Measurements from ENCODE around the gene OPCML.

OPCML gene

DNA sequence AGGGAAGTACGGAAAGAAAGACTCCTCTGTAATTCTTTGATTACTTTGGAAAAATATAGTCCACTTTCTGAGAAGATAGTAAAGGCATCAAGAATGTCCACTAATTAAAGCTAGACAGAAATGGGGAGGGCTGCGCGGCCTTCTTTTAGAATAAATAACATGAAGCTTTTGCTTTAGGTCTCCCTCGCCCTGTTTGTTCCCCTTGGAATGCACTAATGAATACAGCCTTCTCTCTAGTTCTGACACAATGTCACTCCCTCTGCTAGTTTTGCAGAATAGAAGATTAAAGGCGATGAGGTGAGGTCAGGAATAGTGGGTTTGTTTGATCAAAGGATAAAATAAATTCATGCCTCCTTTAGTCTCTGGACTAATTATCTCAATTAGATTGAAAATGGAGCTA lies 543.9 kb downstream of the OPCML start:
- no peak overlapping the region for H3K4me3 Mint-ChIP-seq
- no peak overlapping the region for H3K27ac Mint-ChIP-seq
- H3K36me3 Mint-ChIP-seq (ENCODE audit: low read depth), result no peaks in the 10 kb centered on the region
- no peak for DNase-seq
- H3K4me1 Mint-ChIP-seq (ENCODE audit: low read depth), result no peaks in the 10 kb centered on the region
- peaks cover 8% of the 10 kb centered on the region for H3K27me3 Mint-ChIP-seq
- H3K9me3 Mint-ChIP-seq, result no peaks in the 10 kb centered on the region

DNA sequence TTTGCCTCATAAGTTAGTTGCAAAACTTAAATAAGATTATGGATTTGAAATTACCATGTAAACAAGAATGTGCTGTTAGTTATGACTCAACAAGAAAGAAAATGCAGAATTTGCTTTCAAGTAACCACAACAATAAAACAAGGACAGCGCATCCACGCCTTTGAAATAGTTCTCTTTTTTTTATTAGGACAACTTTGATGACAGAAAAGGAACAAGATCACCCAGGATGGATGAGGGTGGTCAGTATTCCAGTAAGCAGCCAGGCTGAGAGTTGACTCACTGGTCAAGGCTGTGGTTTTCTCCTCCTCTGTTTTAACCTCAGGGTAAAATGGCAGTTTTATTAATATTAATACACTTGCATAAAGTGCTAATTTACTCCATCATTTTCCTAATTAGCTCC lies 544.4 kb downstream of the OPCML start:
- Mint-ChIP-seq H3K4me1 (ENCODE audit: low read depth) (no peaks in the 10 kb centered on the region), H3K9me3 (no peaks in the 10 kb centered on the region), H3K36me3 (ENCODE audit: low read depth) (no peaks in the 10 kb centered on the region), H3K27ac (no peak overlapping the region), H3K27me3 (peaks cover 4% of the 10 kb centered on the region), H3K4me3 (no peak overlapping the region)
- DNase-seq, result no peak

DNA sequence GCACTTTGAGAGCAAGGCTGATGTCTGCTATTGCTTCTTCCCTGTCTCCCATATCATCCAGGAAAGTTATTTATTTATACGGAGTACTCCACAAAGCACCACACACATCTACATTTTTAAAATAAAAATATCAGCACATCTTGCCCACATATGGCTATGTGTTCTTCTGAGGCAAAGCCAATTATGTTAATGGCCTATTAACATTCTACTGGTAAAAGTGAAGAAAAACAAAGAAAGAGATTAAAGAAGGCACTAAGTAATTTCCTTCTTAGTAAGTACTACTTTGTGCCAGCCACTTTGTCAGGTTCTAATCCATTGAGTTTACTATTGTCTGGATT lies 548.7 kb downstream of the OPCML start:
- Mint-ChIP-seq H3K9me3 (no peaks in the 10 kb centered on the region), H3K4me3 (no peak overlapping the region), H3K27me3 (peaks cover 2% of the 10 kb centered on the region), H3K36me3 (ENCODE audit: low read depth) (no peaks in the 10 kb centered on the region), H3K4me1 (ENCODE audit: low read depth) (no peaks in the 10 kb centered on the region), H3K27ac (no peak overlapping the region)
- no peak for DNase-seq

DNA sequence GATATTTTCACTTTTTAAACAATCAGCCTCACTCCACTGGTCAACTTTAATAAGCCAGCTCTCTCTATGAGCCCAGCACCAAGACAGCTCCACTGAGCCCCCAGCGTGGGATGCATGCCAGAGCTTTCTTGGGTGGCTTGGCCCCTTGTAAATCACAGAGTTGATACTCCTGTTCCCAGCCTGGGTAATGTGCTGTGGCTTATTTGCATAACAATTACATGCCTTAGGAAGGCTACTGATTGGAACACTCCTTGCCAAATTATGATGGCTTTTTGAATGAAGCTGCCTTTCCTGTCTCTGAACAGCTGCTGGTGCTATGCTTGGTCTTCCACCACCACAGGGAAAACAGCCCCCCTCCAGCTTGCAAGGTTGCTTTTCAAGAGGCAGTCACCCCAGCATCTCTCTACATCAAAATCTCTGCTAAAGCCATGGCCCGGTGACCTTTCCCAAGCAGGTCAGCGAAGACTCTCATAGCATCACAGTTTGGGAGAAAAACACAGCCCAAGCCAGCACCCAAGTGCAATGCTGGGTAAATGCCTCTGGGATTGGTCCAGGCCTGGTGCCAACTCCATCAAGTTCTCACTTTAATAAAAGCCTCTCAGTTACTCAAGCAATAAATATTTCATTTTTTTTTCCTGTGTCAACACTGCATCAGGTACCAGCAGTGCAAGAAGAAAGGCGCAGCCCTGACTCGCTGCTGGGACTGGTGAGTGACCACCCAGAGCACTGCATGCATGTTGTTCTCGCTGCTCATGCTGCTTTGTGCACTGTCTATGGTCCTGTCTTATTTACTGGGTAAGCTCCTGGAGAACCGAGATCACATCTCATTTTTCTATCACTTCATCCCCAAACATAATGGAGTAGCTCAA lies 549.3 kb downstream of the OPCML start:
- no peaks in the 10 kb centered on the region for H3K4me1 Mint-ChIP-seq (ENCODE audit: low read depth)
- no peaks in the 10 kb centered on the region for H3K9me3 Mint-ChIP-seq
- peaks cover 2% of the 10 kb centered on the region for H3K27me3 Mint-ChIP-seq

DNA sequence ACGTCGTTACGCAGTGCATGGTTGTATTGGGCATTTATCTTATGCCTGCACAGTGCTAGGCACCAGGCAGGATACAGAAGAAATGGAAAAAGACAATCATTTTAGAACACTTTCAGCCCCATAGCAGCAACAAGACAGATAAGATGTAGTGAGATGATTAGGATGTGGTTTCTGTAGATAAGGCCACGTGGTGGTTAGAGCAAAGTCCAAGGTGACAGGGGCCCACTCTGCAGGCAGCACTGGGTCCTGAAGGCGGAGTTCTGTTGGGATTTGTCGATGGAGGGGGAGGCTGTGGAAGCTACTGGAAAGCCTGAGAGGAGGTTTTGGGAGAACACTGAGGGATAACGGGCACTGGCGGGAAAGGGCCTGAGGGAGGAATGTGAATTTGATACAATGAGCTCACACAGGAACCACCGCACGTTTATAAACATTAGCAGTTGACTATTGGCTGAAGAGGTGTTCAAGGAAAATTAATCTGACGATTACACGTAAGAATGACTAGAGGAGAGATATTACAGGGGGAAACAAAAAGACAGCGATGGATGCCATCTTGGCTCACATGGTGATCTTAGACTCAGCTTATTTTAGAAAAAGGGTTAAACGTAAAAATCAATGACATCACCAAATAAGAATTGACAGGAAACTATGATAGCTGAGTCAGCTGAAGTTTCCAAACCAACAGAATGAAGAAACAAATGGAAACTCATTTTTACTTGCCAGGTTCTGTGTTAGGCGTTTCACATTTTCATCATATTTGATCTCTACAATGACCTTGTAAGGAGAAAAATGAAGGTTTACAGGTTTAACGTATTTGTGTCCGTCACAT lies 551.0 kb downstream of the OPCML start:
- DNase-seq, result no peak
- H3K9me3 Mint-ChIP-seq, result no peaks in the 10 kb centered on the region
- H3K27ac Mint-ChIP-seq, result no peak overlapping the region
- no peaks in the 10 kb centered on the region for H3K36me3 Mint-ChIP-seq (ENCODE audit: low read depth)
- H3K4me1 Mint-ChIP-seq (ENCODE audit: low read depth), result no peaks in the 10 kb centered on the region
- H3K27me3 Mint-ChIP-seq, result peaks cover 5% of the 10 kb centered on the region
- no peak overlapping the region for H3K4me3 Mint-ChIP-seq

More for the DNA sequence above, 549.3 kb downstream of the OPCML start:
- DNase-seq, result no peak
- Mint-ChIP-seq H3K36me3 (ENCODE audit: low read depth) (no peaks in the 10 kb centered on the region), H3K4me3 (no peak overlapping the region), H3K27ac (no peak overlapping the region)

DNA sequence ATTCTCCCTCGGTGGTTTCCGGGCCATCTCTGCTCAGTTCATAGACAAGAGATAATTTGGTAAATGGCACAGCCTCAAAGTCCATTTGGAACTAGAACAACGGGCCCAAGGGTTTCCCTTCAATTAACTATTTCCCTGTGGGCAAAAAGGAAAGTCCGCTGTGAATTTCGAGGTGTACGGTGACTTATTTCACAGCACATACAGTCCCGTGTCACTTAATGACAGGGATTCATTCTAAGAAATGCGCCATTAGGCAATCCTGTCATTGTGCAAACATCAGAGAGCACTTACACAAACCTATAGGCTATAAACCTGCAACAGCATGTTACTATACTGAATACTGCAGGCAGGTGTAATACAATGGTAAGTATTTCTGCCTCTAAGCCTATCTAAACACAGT lies 551.6 kb downstream of the OPCML start:
- Mint-ChIP-seq H3K27ac (no peak overlapping the region), H3K4me3 (no peak overlapping the region), H3K4me1 (ENCODE audit: low read depth) (no peaks in the 10 kb centered on the region), H3K9me3 (no peaks in the 10 kb centered on the region), H3K36me3 (ENCODE audit: low read depth) (no peaks in the 10 kb centered on the region), H3K27me3 (peaks cover 9% of the 10 kb centered on the region)
- DNase-seq, result no peak

DNA sequence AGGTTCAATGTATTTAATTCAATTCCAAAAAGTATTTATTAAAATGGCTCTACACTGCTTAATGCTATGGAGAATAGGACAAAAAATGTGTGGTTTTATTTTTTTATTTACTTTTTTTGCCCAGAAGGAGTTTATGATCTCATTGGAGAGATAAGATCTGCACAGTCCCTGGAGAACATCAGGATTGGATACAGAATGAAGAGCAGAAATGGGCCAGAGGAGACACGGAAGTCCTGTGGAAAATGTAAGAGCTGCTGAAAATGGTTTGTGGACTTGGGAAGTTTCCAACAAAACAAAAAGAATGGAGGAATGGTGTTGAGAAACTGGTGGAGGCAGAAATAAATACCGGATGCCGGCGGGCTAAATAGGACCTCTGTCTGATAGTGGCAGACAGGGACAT lies 554.6 kb downstream of the OPCML start:
- H3K36me3 Mint-ChIP-seq (ENCODE audit: low read depth), result no peaks in the 10 kb centered on the region
- no peaks in the 10 kb centered on the region for H3K9me3 Mint-ChIP-seq
- H3K27ac Mint-ChIP-seq, result no peak overlapping the region
- no peaks in the 10 kb centered on the region for H3K4me1 Mint-ChIP-seq (ENCODE audit: low read depth)
- peaks cover 9% of the 10 kb centered on the region for H3K27me3 Mint-ChIP-seq
- no peak overlapping the region for H3K4me3 Mint-ChIP-seq
- DNase-seq, result no peak

DNA sequence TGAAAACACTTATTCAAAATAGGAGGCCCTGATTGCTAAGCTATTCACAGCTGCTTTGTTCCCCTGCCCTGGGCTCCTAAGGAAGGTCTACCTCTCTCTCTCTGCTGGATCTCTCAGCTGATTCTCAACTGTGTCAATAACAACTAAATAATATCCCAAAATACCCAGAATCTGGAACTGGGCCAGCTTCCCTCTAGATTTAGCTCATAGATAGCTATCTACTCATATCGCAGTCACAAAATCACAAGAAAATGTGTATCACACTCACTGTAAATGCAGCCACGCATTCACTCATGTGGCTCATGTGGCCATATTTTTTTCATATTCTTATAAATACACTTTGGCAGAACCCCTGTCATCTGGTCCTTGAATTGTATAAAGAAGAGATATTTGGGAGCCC lies 555.1 kb downstream of the OPCML start:
- Mint-ChIP-seq H3K4me1 (ENCODE audit: low read depth) (no peaks in the 10 kb centered on the region), H3K36me3 (ENCODE audit: low read depth) (no peaks in the 10 kb centered on the region), H3K27me3 (peaks cover 9% of the 10 kb centered on the region), H3K9me3 (no peaks in the 10 kb centered on the region), H3K4me3 (no peak overlapping the region), H3K27ac (no peak overlapping the region)
- DNase-seq, result no peak

DNA sequence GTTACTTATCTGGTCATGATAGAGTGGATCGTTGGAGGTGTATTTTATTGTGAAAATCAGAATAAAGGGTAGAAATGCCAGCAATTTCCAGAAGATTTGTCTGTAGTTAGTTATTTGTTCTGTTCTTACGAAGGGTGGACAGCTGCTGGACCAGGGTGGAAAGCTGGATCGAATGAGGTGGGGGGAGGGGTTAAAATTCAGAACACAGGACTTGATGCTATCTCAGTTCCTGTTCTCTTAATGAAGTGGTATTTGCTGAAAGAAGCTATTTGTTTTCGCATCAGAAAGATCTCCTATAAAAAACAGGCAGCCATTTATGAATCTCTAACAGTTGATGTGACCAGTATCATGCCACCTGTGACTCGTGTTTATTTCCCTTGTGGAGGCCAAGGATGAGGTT lies 556.2 kb downstream of the OPCML start:
- no peaks in the 10 kb centered on the region for H3K9me3 Mint-ChIP-seq
- H3K36me3 Mint-ChIP-seq (ENCODE audit: low read depth), result no peaks in the 10 kb centered on the region
- H3K4me1 Mint-ChIP-seq (ENCODE audit: low read depth), result no peaks in the 10 kb centered on the region
- peaks cover 8% of the 10 kb centered on the region for H3K27me3 Mint-ChIP-seq
- H3K27ac Mint-ChIP-seq, result no peak overlapping the region
- no peak for DNase-seq
- no peak overlapping the region for H3K4me3 Mint-ChIP-seq

DNA sequence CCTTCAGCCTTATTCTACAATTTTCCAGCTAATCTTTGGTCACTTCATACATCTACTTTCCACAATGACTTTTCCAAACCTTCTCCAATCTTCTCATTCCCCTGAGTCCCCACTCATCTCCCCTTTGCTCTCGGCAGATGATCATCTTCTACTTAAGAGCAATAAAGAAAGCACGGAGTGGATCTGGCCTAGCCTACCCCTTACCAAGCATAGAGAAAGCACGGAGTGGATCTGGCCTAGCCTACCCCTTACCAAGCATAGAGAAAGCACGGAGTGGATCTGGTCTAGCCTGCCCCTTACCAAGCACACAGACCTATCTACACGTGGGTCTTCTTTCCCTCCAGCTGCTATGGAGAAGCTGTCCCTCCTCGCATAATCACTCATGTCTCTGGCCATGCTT lies 558.6 kb downstream of the OPCML start:
- no peaks in the 10 kb centered on the region for H3K4me1 Mint-ChIP-seq (ENCODE audit: low read depth)
- H3K36me3 Mint-ChIP-seq (ENCODE audit: low read depth), result no peaks in the 10 kb centered on the region
- no peaks in the 10 kb centered on the region for H3K9me3 Mint-ChIP-seq
- no peak overlapping the region for H3K4me3 Mint-ChIP-seq
- no peak for DNase-seq
- no peak overlapping the region for H3K27ac Mint-ChIP-seq
- peaks cover 12% of the 10 kb centered on the region for H3K27me3 Mint-ChIP-seq

DNA sequence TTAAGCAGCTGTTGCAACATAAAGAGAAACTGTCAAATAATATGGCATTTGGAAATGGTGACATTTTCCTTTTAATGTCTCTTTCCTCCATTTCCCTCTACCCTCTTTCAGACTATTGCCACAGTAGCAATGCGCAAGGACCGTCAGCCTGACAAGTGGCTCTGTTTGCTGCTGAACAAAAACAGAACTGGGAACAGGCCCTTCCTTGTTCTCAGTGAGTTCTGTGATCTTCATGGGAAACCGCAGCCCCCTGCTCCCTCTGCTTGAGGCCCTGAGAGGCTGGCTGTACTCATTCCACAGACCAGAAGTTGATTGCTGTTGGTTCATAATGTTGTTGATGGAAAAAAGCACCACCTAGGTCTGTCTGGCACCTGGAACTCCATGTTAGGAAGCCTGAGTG lies 559.7 kb downstream of the OPCML start:
- no peak overlapping the region for H3K27ac Mint-ChIP-seq
- H3K4me3 Mint-ChIP-seq, result no peak overlapping the region
- no peaks in the 10 kb centered on the region for H3K4me1 Mint-ChIP-seq (ENCODE audit: low read depth)
- no peaks in the 10 kb centered on the region for H3K9me3 Mint-ChIP-seq
- no peak for DNase-seq
- no peaks in the 10 kb centered on the region for H3K36me3 Mint-ChIP-seq (ENCODE audit: low read depth)
- peaks cover 12% of the 10 kb centered on the region for H3K27me3 Mint-ChIP-seq

DNA sequence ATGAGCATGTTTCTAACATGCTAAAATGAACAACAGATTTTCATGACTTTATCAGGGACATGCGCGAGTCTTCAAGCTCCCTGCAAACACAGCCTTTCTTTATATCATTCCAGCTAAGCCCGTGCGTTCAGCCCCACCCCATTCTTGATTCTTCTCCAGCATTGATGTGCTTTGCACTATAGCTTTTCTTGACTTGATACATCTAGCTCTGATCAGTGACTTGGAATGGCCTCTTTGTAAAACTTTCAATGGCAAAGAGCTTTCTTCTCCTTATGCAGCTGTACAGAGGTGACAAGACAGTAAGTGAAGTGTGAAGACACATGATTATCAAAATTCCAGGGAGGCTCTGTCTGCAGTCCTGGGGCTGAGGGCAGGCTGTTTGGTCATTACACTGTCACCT lies 561.0 kb downstream of the OPCML start:
- Mint-ChIP-seq H3K36me3 (ENCODE audit: low read depth) (no peaks in the 10 kb centered on the region), H3K27me3 (peaks cover 9% of the 10 kb centered on the region), H3K9me3 (no peaks in the 10 kb centered on the region), H3K4me1 (ENCODE audit: low read depth) (no peaks in the 10 kb centered on the region), H3K4me3 (no peak overlapping the region), H3K27ac (no peak overlapping the region)
- no peak for DNase-seq

DNA sequence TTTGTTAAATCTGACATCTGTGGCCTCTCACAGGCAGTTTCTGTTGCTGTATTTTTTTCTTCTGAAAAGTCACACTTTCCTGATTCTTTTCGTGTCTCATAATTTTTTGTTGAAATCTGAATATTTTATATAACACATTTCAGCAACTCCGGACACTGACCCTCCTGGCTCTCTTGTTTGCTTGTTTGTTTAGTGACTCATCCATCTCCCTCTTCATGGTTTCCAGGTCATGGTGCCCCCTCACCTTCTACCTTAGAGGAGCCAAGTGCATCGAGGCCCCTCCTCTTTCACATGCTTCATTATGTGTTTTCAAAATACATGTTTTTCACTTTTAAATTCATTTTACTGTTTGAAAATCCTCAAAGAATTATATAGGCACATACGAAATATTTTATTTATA lies 562.4 kb downstream of the OPCML start:
- Mint-ChIP-seq H3K27ac (no peak overlapping the region), H3K36me3 (ENCODE audit: low read depth) (no peaks in the 10 kb centered on the region), H3K4me1 (ENCODE audit: low read depth) (no peaks in the 10 kb centered on the region), H3K4me3 (no peak overlapping the region), H3K27me3 (peaks cover 4% of the 10 kb centered on the region), H3K9me3 (no peaks in the 10 kb centered on the region)
- DNase-seq, result no peak

DNA sequence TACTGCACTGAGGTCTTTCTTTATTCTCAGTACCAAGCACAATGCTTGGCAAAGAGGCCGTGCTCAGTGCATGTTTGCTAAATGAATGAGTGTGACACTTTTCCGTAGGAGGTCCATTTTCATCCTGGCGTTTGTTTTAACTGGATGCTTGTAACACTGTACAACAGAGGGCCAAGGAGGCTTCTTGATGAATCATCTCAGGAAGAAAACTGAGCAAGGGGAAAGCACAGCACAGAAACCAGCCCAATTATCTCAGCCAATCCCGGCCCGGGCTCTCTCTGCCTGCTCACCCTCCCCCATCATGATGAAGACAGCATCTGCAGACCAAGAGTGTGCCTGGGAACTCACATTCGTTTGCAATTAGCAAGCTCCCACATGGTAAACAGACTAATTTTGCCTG lies 570.3 kb downstream of the OPCML start:
- no peaks in the 10 kb centered on the region for H3K9me3 Mint-ChIP-seq
- H3K4me3 Mint-ChIP-seq, result no peak overlapping the region
- no peaks in the 10 kb centered on the region for H3K27me3 Mint-ChIP-seq
- no peak overlapping the region for H3K27ac Mint-ChIP-seq
- no peaks in the 10 kb centered on the region for H3K36me3 Mint-ChIP-seq (ENCODE audit: low read depth)
- no peak for DNase-seq
- H3K4me1 Mint-ChIP-seq (ENCODE audit: low read depth), result no peaks in the 10 kb centered on the region

DNA sequence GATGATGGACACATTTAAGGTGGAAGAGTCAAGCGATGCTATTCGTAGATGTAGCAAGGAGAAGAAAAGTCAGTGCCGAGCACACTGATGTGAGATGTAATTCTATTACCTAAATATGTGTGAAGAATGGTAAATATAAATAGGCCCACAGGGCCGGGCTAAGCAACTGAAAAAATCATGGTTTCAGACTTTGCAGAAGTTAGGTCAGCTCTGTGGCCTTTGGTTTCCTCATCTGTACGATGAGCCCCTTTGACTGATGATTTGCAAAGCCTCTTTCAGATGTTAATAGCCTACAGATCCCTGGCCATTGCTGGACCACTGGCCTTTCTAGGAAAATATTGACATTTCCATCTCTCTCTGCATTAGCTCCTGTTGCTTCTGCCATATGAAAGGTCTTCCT lies 570.8 kb downstream of the OPCML start:
- Mint-ChIP-seq H3K4me3 (no peak overlapping the region), H3K9me3 (no peaks in the 10 kb centered on the region)
- DNase-seq, result no peak

More for the DNA sequence above, 570.8 kb downstream of the OPCML start:
- Mint-ChIP-seq H3K36me3 (ENCODE audit: low read depth) (no peaks in the 10 kb centered on the region), H3K4me1 (ENCODE audit: low read depth) (no peaks in the 10 kb centered on the region), H3K27ac (no peak overlapping the region), H3K27me3 (no peaks in the 10 kb centered on the region)

Measured in activated T-cell treated with anti-CD3 and anti-CD28 coated beads, Interleukin-2, amount 50 U/mL, for 24 hours (primary cell).